Measurements from ENCODE around the gene DHH. TPM values are rescaled to one million over a fixed set of nuclear protein-coding genes. Genes with fewer than 3 reads are reported as not detected.

DHH gene
- total and polyA plus RNA-seq, 10 of the 15 experiments (the other 5 are each of a cell fraction or from before 2014, with no cell fraction given): 0.01 TPM; not detected in 9

- TF ChIP-seq RCOR1 (conservative IDR thresholded peaks at IDR 0.05; ENCODE audit: low read depth, low read length) (no peak), IKZF1 (conservative IDR thresholded peaks at IDR 0.05) (peak; percentile 96), WRNIP1 (IDR thresholded peaks at IDR 0.05; ENCODE audit: borderline replicate concordance, low read depth, low read length) (no peak), BACH1 (IDR thresholded peaks at IDR 0.05; ENCODE audit: borderline replicate concordance) (peak; percentile 69; the same call in 1 of the 2 replicates), E2F4 (IDR thresholded peaks at IDR 0.05; ENCODE audit: low read depth, low read length) (0 out of 2 replicates have a peak, but pooled peaks have one; percentile 7), BCL11A (IDR thresholded peaks at IDR 0.05; ENCODE audit: low read depth, low read length) (0 out of 2 replicates have a peak, but pooled peaks have one; percentile 46), RFX5 (IDR thresholded peaks at IDR 0.05; ENCODE audit: low read depth, low read length) (peak; percentile 26; the same call in 1 of the 2 replicates), IRF4 (IDR thresholded peaks at IDR 0.05; ENCODE audit: low read depth, low read length) (0 out of 2 replicates have a peak, but pooled peaks have one; percentile 34), SUZ12 (IDR thresholded peaks at IDR 0.05; ENCODE audit: unreplicated experiment) (no peak), GABPA (IDR thresholded peaks at IDR 0.05; ENCODE audit: low read depth) (peak; percentile 55; the same call in 1 of the 2 replicates), ZBED1 (IDR thresholded peaks at IDR 0.05; ENCODE audit: borderline replicate concordance) (peak; percentile 36; the same call in 1 of the 2 replicates), SMAD1 (IDR thresholded peaks at IDR 0.05; ENCODE audit: low read depth, partially characterized antibody) (no peak), POLR2AphosphoS5 (IDR thresholded peaks at IDR 0.05; ENCODE audit: low read length) (peak; percentile 56; the same call in 1 of the 2 replicates), KAT2A (conservative IDR thresholded peaks at IDR 0.05; ENCODE audit: control insufficient read depth, low read depth, low read length) (no peak), ZBTB11 (CRISPR knock-in tag; IDR thresholded peaks at IDR 0.05) (no peak), KLF5 (IDR thresholded peaks at IDR 0.05; ENCODE audit: partially characterized antibody) (peak; percentile 61)
Observed at GRCh38 chr12:49060237-49061156, 34.1 kb downstream of the DHH start, which contains the start of gene KMT2D (continued).
